Activated naive CD4-positive, alpha-beta T cell treated with anti-CD3 and anti-CD28 coated beads, Interleukin-2, amount 50 U/mL, for 16 hours (primary cell): ENCODE results near the gene MPST.

Experiments
- DNase-seq: peaks from one replicate; pipeline ENCODE4 v3.0.0-alpha.2; 2020

The MPST gene

DNA sequence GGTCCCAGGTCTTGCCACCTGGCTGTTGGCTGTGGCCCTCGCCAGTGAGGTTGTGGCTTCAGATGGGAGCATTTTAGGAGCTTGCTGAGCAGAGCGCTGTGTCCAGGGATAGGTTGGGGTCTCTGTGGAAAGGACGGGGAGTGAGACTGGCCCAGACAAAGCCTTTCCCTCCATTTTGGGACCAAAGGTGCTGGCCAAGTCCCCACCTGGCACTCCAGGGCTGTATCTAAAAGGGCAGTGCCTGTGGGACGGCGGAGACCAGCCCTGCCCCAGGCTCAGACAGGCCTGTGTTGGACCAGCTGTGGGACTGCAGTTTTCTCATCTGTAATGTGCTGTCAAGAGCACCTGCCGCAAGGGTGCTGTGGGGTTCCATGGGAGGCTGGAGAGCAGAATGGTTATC lies 27.0 kb downstream of the MPST start:
- no peak for DNase-seq

DNA sequence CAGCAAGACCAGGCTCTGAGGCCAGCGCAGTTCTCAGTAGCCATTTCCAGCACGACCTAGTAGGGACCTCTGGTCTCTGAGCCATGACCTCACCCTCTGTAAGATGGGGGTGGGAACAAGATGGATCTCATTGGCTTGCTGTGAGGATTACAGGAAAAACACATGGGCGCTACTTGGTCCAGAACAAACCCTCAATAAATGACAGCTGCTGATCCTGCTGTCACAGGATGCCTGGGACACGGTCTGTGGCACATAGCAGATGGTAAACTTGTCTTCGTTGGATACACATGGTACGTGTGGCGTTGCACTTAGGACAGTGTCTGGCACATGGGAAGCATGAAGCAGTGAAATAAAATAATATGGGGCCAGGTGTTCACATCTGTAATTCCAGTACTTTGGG lies 27.5 kb downstream of the MPST start:
- no peak for DNase-seq

DNA sequence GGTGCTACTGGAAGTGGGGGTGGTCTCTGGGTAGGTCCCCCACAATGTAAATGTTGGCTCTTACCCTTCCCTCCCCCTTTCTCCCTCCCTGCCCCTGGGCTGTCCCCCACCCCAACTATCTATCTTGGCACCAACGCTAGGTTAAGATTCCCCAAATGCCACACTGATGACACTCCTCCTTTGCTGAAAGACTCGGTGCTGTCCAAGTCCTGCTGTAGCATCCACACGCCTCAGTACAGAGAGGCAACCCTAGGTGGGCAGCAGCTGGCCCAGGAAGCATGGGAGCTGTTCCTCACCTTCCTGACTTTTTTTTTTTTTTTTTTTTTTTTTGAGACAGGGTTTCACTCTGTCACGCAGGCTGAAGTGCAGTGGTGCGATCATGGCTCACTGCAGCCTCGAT lies 28.6 kb downstream of the MPST start:
- no peak for DNase-seq

- no peak for DNase-seq
These were observed 29.7 kb downstream of the MPST start for GRCh38 chr22:37049224-37049623.

DNA sequence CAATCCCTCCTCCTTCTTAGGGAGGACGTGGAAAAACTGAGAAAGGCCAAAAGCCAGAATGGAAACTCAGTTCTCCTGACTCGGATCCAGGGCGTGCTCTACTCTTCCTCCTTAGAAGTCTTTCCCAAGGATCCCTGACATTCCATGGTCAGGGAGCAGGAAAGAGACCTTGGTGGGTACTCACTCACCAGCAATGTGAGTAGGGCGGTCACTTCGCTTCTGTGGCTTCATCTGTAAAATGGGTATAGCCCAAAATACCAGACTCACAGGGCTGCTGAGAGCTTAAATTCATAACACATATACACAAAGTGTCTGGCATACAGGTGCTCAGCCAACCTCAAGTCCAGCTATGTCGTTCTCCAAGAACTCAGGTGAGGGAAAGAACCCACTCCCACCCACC lies 31.4 kb downstream of the MPST start:
- DNase-seq, result no peak

- DNase-seq, result peak; percentile 79
These were observed 32.1 kb downstream of the MPST start, which contains the start of gene KCTD17 for GRCh38 chr22:37051391-37052385. TSS of gene KCTD17 (plus strand) at chr22:37051742. CDS start at chr22:37051761, 19 bp downstream.

- no peak for DNase-seq
These were observed 33.1 kb downstream of the MPST start for GRCh38 chr22:37052386-37053309.

GRCh38 chr22:37053310-37054055 lies 33.9 kb downstream of the MPST start:
- no peak for DNase-seq

GRCh38 chr22:37054056-37054395 lies 34.5 kb downstream of the MPST start:
- no peak for DNase-seq

DNA sequence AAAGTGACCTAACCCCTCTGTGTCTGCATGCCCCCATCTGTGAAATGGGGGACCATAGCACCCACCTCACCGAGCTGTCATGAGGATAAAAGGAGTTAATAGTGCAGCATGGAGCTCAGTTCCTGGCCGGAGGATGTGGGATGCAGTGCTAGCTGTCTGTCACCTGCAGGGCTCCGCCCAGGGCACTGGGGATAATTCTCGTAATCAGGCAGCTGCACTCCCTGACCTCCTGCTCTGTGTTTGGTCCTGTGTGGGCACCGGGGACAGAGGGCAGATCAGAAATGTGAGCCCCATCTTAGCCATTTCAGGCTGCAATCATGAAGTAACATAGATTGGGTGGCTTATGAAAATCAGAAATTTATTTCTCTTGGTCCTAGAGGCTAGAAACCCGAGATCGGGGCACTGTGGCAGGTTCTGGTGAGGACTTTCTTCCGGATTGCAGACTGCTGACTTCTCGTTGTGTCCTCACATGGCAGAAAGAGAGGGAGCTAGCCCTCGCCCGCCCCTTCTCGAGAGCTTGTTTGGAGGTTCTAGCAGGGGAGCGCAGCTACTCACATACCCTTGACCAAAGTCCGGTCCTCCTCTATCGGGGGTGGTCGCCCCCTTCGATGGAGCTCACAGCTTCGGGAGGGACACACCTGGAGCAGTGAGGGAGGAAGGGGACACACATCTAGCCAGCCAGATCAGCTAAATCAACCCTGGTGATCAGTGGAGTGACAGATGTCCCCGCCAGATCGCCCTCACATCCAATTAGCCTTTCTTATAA lies 35.2 kb downstream of the MPST start:
- DNase-seq, result no peak

DNA sequence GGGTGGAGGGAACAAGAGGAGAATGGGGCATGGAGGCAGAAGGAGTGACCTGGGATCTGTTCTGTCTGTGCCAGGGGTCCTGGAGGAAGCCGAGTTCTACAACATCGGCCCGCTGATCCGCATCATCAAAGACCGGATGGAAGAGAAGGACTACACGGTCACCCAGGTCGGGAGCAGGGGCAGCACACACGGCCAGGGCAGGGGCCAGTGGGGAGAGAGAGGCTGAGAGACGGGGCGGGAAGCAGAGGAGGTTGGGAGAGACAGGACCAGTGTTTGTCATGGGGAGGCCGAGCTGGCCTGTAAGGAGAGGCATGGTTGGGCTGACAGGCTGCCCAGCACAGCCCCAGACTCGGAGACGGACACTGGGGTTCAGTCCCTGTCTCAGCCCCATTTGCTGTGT lies 36.7 kb downstream of the MPST start:
- no peak for DNase-seq

DNA sequence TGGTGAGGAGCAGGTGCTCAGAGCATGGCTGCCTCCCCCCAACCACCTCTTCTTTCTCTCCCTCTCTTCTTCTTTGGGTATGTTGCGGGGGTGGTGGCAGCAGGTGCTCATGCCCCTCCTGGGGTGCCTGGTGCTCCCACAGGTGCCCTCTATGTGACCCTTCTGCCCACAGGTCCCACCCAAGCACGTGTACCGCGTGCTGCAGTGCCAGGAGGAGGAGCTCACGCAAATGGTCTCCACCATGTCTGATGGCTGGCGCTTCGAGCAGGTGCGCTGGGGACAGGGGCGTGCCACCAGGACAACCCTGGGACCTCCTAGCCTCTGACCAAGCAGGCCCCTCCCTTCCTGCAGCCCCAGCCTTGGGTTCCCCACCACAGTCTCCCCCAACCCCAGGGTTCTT lies 37.7 kb downstream of the MPST start:
- DNase-seq, result no peak

DNA sequence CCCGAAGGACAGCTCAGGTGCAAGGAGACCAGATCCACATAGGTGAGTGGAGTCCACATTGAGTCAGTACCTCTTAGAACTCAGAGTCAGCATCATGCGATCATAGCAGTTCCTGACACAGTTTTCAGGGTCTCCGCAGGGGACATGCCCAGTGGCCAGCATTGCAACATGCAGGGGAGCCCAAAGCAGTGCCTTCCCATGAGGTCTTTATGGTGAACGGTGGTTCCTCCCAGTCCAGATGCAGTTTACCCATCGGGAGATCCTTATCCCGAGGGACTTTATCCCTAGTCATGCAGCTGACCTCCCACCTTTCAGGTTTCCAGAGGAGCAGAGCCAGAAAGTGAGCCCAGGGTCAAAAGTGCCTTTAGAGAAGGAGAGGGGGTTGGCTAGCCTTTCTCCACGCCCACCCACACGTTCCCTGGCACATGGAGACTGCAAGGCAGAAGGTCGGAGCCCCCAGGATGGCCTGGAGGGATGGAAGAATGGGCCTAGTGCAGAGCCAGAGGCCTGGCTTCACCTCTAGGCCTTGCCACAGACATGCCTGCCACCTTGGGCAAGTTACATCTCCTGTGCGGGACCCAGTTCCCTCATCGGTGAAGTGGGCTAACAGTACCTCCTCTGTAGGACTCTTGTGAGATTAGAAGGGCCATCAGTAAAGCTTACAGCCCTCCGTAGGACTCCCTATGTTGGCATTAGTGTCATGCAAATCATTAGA lies 38.4 kb downstream of the MPST start:
- no peak for DNase-seq

DNA sequence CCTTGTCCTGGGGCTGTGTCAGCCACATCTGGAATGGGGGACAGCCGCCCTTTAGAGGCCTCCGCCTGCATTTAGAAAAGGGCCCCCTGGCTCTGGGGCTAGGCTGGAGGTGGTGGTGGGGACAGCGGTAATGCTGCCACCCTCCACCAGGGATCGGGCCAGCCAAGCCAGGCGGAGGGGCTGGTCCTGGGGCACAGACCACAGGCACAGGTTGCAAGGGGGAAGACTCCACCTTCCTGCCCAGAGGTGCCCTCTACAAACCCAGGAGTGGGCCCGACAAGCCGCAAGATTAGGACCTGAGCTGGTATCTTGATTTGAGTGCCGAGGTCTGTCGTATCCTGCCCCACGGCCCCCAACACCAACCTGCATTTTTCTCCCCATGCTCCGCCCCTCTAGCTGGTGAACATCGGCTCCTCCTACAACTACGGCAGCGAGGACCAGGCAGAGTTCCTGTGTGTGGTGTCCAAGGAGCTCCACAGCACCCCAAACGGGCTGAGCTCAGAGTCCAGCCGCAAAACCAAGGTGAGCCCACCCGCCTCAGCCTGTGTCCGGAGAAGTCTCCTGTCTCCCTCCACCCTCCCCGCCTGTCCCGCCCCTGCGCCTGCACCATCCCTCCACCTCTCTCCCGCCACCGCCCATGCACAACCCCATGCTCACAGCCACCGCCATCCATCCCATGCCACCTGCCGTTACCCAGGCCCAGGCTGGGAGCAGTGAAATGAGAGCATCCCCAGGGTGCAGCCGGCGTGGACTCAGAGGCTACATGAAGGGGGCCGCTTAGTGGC lies 39.6 kb downstream of the MPST start:
- DNase-seq, result no peak

- DNase-seq, result no peak
These were observed 40.4 kb downstream of the MPST start for GRCh38 chr22:37059876-37060449.

- peak; percentile 43 for DNase-seq
These were observed 41.5 kb downstream of the MPST start for GRCh38 chr22:37060801-37061610.

GRCh38 chr22:37061611-37062375 lies 42.3 kb downstream of the MPST start:
- no peak for DNase-seq

DNA sequence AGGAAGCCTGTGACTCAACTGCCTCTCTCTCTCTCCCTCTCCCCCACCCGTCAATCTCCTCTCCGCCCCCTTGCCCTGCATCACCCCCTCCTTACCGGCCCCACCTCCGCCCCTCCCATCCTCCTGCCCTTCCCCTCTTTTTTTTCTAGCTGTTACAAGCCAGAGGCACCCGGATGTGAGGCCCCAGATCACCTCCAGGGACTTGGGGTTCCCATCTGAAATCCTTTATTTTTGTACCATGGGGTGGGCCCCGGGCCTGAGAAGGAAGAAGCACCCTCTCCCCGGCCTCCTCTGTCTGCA lies 42.8 kb downstream of the MPST start:
- DNase-seq, result no peak
